NT2/D1 (cell line): ENCODE results near the gene GPR148.

ENCODE experiments used
- DNase-seq: peaks from one replicate; pipeline ENCODE4 v3.0.0-alpha.2; 2011; ENCODE audit warnings: low read depth, low spot score
- H3K27me3 ChIP-seq: 2 replicates; pipeline ENCODE4 v1.6.0; 2011; ENCODE audit warnings: mild to moderate bottlenecking; ENCODE audit not compliant: insufficient read length, insufficient read depth
- H3K36me3 ChIP-seq: 2 replicates; pipeline ENCODE4 v1.6.1; 2011; ENCODE audit warnings: mild to moderate bottlenecking, low read length, mixed read lengths; ENCODE audit not compliant: insufficient read depth, insufficient read length
- H3K4me1 ChIP-seq: 2 replicates; pipeline ENCODE4 v1.5.1; 2011; ENCODE audit not compliant: insufficient read depth, insufficient read length
- H3K4me3 ChIP-seq: 2 replicates; pipeline ENCODE4 v1.5.1; 2011; ENCODE audit warnings: low read depth; ENCODE audit not compliant: insufficient read length
- H3K9ac ChIP-seq: 2 replicates; pipeline ENCODE4 v1.6.0; 2011; ENCODE audit warnings: low read depth; ENCODE audit not compliant: insufficient read length
- H3K9me3 ChIP-seq: 2 replicates; pipeline ENCODE4 v1.5.1; 2011; ENCODE audit warnings: mild to moderate bottlenecking, low read length; ENCODE audit not compliant: insufficient read depth
- SUZ12 ChIP-seq: IDR thresholded peaks from 2 replicates; pipeline ENCODE4 v1.6.1; 2011; ENCODE audit not compliant: insufficient read length, insufficient read depth; ENCODE audit errors: extremely low read depth
- YY1 ChIP-seq: IDR thresholded peaks from 2 replicates; pipeline ENCODE4 v1.6.1; 2011; ENCODE audit not compliant: insufficient read length, insufficient read depth
- ZNF274 ChIP-seq: IDR thresholded peaks from 2 replicates; pipeline ENCODE4 v1.6.1; 2011; ENCODE audit warnings: mild to moderate bottlenecking, low read depth, low read length

Gene GPR148

DNA sequence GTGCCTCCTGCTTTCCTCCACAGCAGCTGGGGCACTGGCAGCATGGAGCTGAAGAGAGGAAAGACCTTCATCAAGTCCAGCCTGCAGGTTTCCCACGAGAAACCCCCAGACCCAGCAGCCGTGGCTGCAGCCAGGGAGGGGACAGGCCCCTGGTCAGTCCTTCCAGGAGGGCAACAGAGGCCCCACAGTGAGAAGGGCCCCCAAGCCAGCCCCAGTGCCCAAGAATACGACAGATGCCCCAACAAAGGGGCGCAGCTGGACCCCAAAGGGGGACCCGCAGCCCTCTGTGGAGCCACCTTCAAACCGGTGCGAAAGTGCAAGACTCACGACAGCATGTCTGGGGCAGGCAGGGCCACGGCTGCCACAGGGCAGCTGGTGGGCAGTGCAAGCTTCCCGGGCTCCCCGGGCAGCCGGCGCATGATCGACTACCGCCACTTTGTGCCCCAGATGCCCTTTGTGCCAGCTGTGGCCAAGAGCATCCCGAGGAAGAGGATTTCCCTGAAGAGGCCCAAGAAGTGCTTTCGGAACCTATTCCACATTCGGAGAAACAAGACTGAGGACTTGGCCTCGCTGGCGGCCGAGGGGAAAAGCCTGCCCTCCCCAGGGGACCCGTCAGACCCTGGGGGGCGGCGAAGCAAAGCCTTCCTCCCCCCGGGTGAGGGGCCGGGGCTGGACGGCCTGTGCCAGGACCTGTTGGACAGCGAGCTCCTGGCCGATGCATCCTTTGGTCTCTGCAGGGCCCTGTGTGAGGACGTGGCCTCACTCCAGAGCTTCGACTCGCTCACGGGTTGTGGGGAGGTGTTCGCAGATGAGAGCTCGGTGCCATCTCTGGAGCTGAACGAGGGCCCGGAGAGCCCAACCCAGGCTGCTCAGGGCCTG, 33.4 kb downstream of the GPR148 start:
- H3K4me3 ChIP-seq, result no peak overlapping the region
- no peaks in the 10 kb centered on the region for H3K4me1 ChIP-seq
- TF ChIP-seq SUZ12 (no peak), YY1 (no peak), ZNF274 (no peak)
- peaks cover 19% of the 10 kb centered on the region for H3K27me3 ChIP-seq
- DNase-seq, result no peak
- H3K9me3 ChIP-seq, result no peaks in the 10 kb centered on the region
- H3K36me3 ChIP-seq, result no peaks in the 10 kb centered on the region
- no peak overlapping the region for H3K9ac ChIP-seq

DNA sequence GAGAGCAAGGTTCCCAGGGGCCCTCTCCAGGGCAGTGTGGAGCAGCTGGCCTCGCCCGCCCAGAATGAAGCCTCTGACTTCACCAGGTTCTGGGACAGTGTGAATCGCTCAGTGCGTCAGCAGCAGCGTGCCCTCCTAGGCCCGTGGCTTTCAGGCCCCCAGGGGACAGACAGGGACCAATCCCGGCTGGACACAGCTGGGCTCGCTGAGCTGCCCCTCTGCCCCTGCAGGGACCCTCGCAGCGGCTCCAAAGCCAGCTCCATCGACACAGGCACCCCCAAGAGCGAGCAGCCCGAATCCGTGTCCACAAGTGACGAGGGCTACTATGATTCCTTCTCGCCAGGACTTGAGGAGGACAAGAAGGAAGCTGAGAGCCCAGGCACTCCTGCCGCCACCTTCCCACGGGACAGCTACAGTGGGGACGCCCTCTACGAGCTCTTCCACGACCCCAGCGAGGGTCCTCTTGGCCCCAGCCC, 34.1 kb downstream of the GPR148 start:
- Histone ChIP-seq H3K4me3 (no peak overlapping the region), H3K9ac (no peak overlapping the region), H3K27me3 (peaks cover 14% of the 10 kb centered on the region), H3K36me3 (no peaks in the 10 kb centered on the region), H3K9me3 (no peaks in the 10 kb centered on the region), H3K4me1 (no peaks in the 10 kb centered on the region)
- DNase-seq, result no peak
- TF ChIP-seq YY1, result no peak

DNA sequence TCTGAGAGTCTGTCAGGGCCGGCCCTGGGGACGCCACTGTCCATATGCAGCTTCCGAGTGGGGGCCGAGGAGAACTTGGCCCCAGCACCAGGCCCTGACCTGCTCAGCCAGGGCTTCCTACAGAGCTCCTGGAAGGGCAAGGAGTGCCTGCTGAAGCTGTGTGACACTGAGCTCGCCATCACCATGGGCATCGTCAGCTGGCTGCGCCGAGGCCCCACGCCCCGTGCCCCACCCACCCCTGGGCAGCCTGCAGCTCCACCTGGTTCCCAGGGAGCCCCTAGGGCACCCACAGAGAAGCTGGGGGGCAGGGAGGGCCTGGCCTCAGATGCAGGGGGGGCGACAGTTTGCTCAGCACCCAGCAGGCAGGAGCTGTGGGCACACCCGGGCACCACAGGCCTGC, 34.5 kb downstream of the GPR148 start:
- no peaks in the 10 kb centered on the region for H3K4me1 ChIP-seq
- DNase-seq, result no peak
- no peak overlapping the region for H3K4me3 ChIP-seq
- H3K36me3 ChIP-seq, result no peaks in the 10 kb centered on the region
- peaks cover 11% of the 10 kb centered on the region for H3K27me3 ChIP-seq
- H3K9me3 ChIP-seq, result no peaks in the 10 kb centered on the region
- TF ChIP-seq ZNF274, result no peak
- no peak for TF ChIP-seq YY1
- no peak for TF ChIP-seq SUZ12
- no peak overlapping the region for H3K9ac ChIP-seq

DNA sequence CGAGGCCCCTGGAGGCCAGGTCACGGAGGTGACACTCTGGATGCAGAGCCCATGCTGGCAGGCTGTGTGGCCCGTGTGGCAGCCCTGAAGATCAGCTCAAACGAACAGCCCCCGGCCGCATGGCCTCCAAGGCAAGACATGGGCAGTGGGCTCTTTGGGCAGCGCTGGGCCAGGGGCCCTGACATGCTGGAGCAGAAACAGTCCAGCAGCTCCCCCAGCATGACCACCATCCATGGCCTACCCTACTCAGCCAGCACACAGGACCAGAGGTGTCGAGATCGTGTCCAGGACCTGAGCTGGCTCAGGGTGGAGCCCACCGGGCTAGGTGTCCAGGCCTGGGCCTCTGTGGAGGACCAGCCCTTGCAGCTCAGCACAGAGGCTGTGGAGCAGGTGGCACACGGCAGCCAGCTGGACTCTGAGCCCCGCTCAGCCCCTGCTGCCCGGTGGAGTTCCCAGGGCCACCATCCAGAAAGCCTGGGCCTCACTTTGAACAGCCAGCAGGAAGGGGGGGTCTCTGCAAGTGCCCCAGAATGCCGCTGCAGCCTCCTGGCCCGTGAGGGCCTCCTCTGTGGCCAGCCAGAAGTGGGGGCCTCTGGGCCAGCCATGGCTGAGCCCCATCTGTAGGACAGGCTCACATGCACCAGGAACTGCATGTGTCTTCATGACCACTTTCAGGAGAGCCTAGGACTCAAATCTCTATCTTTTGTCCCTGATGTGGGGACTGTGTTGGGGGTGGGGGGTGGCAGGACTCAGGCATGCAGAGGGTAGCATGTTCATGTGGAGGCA, 35.4 kb downstream of the GPR148 start:
- H3K9me3 ChIP-seq, result no peaks in the 10 kb centered on the region
- no peak overlapping the region for H3K9ac ChIP-seq
- H3K27me3 ChIP-seq, result peaks cover 5% of the 10 kb centered on the region
- H3K36me3 ChIP-seq, result no peaks in the 10 kb centered on the region
- DNase-seq, result no peak
- no peak overlapping the region for H3K4me3 ChIP-seq
- no peaks in the 10 kb centered on the region for H3K4me1 ChIP-seq
- TF ChIP-seq SUZ12 (no peak), ZNF274 (no peak), YY1 (no peak)

DNA sequence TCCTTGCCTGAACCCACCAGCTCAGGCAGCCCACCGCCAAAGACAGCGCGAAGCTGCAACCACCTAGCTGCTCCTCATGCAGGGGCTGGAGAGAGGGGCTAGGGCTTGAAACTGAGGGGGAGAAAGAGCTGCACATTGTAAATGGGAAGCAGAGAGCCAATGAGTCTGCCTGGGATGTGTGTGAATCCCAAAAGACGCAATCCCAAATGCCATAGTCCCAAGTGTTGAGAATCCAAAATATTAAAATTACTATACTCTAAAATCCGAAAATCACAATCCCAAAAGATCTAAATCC, 35.9 kb downstream of the GPR148 start:
- H3K4me3 ChIP-seq, result no peak overlapping the region
- H3K9me3 ChIP-seq, result no peaks in the 10 kb centered on the region
- no peaks in the 10 kb centered on the region for H3K4me1 ChIP-seq
- no peaks in the 10 kb centered on the region for H3K36me3 ChIP-seq
- H3K27me3 ChIP-seq, result peaks cover 5% of the 10 kb centered on the region
- DNase-seq, result no peak
- TF ChIP-seq ZNF274 (no peak), SUZ12 (no peak), YY1 (no peak)
- H3K9ac ChIP-seq, result no peak overlapping the region

DNA sequence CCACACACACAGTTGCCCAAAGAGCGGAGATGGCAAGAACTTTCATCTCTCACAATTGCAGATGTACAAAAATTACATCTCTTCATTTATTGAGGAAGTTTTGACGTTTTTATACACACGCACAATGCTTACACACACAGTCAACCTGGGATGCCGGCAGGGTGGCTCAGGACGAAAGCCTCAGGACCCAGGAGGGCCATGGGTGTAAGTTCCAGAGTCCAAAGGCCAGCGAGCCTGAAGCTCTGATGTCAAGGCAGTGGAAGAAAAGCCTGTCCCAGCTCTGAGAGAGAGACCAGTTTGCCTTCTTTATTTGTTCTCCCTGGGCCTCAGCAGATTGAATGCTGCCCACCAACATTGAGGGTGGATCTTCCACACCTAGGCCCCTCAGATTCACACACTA, 36.6 kb downstream of the GPR148 start:
- TF ChIP-seq SUZ12, result no peak
- TF ChIP-seq YY1, result no peak
- no peak for TF ChIP-seq ZNF274
- no peak overlapping the region for H3K9ac ChIP-seq
- H3K9me3 ChIP-seq, result no peaks in the 10 kb centered on the region
- no peaks in the 10 kb centered on the region for H3K4me1 ChIP-seq
- DNase-seq, result no peak
- peaks cover 5% of the 10 kb centered on the region for H3K27me3 ChIP-seq
- H3K4me3 ChIP-seq, result no peak overlapping the region
- no peaks in the 10 kb centered on the region for H3K36me3 ChIP-seq

DNA sequence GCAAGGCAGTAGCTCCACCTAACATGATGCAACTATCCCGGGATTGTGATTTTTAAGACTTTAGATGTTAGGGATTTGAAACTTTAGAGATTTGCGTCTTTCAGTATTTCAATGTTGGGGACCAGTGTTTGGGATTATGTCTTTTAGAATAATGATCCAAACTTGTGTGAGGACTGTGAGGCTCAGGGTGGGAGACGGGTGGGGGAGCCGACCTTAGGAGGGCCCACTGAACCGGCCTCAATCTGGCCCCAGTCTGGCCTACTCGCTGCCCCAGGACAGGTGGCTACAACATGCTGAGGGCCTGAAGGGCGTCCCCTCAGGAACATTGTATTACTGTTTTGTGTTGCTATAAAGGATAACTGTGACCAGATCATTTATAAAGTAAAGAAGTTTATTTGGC, 37.2 kb downstream of the GPR148 start:
- no peak overlapping the region for H3K9ac ChIP-seq
- no peaks in the 10 kb centered on the region for H3K36me3 ChIP-seq
- H3K4me1 ChIP-seq, result no peaks in the 10 kb centered on the region
- H3K27me3 ChIP-seq, result peaks cover 4% of the 10 kb centered on the region
- no peak for DNase-seq
- TF ChIP-seq YY1 (no peak), ZNF274 (no peak), SUZ12 (no peak)
- no peak overlapping the region for H3K4me3 ChIP-seq
- no peaks in the 10 kb centered on the region for H3K9me3 ChIP-seq
